HFF-Myc (cell line): ENCODE results near the gene CNKSR1.

Experiments
- DNase-seq: peaks from one replicate; pipeline ENCODE4 v3.0.0-alpha.2; 2011; ENCODE audit warnings: low read depth; ENCODE audit errors: extremely low read depth
- H3K4me3 ChIP-seq: replicated peaks from 2 replicates; pipeline ENCODE4 v1.5.1; 2011; ENCODE audit warnings: low read depth, mild to moderate bottlenecking, control low read depth, low read length
- TF ChIP-seq, protein P1 (sequence below): IDR thresholded peaks from 2 replicates; pipeline ENCODE4 v1.5.1; 2012; ENCODE audit warnings: mild to moderate bottlenecking, low read depth, low read length, control low read depth; ENCODE audit errors: missing control alignments

Gene CNKSR1

DNA sequence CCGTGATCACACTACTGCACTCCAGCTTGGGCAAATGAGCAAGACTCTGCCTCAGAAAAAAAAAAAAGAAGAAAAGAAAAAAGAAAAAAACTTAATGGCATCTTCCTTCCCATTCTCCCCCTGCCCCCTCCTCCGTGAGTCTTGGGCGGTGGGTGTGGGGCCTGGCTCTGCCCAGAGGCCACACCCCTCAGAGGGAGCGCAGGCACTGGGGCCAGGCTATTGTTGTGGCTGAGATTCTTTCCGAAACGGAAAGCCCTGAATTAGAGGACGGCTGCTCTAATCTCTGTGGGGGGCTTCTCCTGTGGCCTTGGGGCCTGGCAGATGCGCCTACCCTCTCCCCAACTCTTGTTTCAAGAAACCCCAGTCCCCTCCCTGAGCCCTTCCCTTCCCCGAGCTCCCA is 22.5 kb upstream of the CNKSR1 start:
- TF ChIP-seq, protein P1, sequence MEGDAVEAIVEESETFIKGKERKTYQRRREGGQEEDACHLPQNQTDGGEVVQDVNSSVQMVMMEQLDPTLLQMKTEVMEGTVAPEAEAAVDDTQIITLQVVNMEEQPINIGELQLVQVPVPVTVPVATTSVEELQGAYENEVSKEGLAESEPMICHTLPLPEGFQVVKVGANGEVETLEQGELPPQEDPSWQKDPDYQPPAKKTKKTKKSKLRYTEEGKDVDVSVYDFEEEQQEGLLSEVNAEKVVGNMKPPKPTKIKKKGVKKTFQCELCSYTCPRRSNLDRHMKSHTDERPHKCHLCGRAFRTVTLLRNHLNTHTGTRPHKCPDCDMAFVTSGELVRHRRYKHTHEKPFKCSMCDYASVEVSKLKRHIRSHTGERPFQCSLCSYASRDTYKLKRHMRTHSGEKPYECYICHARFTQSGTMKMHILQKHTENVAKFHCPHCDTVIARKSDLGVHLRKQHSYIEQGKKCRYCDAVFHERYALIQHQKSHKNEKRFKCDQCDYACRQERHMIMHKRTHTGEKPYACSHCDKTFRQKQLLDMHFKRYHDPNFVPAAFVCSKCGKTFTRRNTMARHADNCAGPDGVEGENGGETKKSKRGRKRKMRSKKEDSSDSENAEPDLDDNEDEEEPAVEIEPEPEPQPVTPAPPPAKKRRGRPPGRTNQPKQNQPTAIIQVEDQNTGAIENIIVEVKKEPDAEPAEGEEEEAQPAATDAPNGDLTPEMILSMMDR, result no peak
- DNase-seq, result no peak
- no peak overlapping the region for H3K4me3 ChIP-seq

DNA sequence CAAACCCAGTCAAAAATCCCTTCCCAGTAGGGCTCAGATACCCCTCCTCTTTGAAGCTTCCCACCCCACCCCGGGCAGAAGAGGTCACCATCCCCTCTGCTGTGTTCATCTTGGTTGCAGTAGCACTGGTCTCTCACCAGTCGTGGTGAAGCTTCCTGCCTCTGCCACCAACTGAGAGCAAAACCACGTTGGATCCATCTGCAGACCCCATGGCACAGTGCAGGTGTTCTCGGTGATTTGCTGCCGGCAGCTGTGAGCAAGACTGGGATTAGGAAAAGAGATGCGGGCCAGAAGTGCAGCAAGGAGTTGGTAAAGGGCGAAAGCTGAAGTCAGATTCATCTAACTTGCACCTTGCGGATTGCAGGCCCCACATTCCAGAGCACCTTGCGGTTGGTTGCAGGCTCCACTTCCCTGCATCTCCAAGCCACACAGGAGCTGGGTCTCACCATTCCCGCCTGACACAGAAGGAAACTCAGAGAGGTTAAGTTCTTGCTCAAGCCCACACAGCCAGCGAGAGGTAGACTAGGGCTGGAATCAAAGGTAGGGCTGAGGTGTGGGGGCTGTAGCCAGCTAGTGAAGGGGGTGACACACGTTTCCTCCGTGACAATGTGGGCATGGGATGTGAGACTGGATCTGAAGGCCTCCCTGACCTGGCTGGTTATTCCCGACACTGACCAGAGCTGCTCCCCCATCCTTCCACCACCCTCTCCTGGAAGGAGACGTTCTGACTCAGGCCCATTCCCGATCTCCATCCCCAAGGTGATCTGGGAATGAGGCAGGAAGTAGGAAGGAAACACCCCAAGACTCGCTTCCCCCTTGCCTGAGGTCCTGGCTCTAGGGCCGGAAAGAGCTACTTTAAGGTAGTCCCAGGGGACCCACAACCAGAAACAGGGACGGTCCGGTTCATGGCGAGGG is 21.7 kb upstream of the CNKSR1 start:
- DNase-seq, result no peak
- H3K4me3 ChIP-seq, result no peak overlapping the region
- TF ChIP-seq, protein P1, result no peak

DNA sequence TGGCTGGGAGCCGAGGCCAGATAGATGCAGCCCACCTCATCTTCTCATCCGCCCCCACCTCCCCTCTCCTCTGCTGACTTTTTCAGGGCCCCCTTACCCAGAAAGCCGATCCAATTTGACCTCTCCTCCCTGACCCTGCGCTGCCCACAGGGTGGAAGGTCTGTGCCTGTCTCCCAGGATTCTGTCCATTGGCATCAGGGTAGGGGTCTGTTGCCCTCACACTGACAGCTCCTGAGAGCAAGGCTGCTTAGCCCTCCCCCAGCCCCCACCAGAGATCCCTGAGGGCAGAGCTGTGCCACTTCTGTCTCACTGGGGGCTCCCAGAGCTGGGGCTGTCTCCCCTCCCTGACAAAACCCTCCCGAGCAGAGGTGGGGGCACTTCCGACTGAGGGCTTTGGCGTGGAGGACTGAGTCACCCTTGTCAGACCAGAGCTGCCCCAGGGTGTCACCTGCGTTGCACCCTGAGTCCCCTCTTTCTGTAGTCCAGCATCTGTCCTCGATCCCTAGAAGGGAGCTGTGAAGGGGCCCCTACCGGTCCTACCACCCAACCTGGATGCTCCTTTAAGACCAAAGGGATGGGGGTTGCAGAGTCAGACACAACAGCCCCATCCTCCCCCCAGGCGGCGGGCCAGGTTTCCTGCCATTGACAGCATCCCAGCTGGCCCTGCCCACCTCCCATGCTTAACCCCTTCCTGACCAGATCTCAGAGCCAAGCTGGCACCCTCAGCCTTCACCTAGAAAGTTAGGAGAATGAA is 20.8 kb upstream of the CNKSR1 start:
- TF ChIP-seq, protein P1, result no peak
- H3K4me3 ChIP-seq, result no peak overlapping the region
- no peak for DNase-seq

DNA sequence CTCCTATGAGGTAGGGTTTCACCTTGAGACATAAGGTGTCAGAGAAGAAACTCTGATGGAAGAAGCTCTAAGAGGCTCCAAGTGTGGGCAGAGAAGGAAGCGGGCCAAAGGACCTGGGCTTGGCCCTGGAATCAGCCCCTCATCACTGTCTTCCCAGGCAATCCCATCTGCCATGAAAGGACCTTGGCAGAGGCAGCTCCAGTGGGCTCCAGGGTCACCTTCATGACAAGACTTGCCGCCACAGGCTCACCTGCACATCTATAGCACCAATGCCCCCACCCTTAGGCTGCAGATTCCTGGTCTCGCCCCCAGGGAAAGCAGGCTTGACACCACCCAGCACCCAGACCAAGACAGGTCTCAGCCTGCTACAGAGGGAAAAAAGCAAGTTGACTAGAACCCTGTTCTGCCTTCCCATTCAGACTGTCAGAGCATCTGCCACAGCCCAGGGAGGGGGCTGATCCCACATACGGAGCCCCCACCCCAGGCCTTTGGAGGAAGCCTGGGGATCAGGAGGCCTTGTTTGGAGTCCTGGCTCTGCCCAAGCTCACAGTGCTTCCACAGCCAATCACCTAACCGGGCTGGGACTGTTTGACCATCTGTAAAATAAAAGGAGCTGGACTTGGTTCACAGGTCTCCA is 18.9 kb upstream of the CNKSR1 start:
- no peak overlapping the region for H3K4me3 ChIP-seq
- no peak for DNase-seq
- TF ChIP-seq, protein P1, result no peak

GRCh38 chr1:26158908-26159742 is 18.2 kb upstream of the CNKSR1 start, which contains the start of gene FAM110D:
Gene FAM110D (plus strand): TSS chr1:26159079. CDS start chr1:26161292, 2,213 bp downstream.
- no peak for DNase-seq
- H3K4me3 ChIP-seq, result no peak within 1 kb of the TSS
- TF ChIP-seq, protein P1, result no peak

DNA sequence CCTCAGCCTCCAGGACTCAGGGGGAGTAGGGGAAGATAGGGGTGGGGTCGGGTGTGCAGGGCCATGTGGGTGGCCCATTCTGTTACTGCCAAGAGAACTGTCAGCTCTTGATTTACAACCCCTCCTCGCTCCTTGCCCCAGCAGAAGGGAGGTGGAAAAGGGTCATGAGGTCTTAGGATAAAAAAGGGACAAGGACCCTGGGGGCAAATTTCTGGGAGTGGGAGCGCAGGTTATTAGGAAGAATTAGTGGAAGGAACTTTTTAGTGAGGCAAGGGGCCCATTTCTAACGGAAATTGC is 17.6 kb upstream of the CNKSR1 start:
- TF ChIP-seq, protein P1, result no peak
- DNase-seq, result no peak
- no peak overlapping the region for H3K4me3 ChIP-seq
